GM12801 (cell line): ENCODE results near the gene ELN.

Experiments used
- TF ChIP-seq, protein P1 (sequence below): IDR thresholded peaks from one replicate; pipeline ENCODE4 v1.5.1; 2011; ENCODE audit warnings: control low read depth; ENCODE audit not compliant: insufficient read length; ENCODE audit errors: extremely low read depth

Gene ELN

DNA sequence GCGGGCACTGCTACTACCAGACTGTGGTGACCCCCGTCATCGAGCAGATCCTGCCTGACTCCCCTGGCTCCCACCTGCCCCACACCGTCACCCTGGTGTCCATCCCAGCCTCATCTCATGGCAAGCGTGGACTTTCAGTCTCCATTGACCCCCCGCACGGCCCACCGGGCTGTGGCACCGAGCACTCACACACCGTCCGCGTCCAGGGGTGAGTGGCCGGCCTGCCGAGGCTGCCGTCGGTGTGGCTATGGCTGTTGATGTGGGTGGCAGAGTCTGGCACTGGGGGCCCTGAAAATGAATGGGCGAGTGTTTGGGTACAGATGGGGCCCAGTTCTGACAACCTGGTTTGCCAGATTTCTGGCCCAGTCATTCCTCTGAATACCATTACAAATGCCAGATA, 71.1 kb downstream of the ELN start:
- TF ChIP-seq, protein P1, sequence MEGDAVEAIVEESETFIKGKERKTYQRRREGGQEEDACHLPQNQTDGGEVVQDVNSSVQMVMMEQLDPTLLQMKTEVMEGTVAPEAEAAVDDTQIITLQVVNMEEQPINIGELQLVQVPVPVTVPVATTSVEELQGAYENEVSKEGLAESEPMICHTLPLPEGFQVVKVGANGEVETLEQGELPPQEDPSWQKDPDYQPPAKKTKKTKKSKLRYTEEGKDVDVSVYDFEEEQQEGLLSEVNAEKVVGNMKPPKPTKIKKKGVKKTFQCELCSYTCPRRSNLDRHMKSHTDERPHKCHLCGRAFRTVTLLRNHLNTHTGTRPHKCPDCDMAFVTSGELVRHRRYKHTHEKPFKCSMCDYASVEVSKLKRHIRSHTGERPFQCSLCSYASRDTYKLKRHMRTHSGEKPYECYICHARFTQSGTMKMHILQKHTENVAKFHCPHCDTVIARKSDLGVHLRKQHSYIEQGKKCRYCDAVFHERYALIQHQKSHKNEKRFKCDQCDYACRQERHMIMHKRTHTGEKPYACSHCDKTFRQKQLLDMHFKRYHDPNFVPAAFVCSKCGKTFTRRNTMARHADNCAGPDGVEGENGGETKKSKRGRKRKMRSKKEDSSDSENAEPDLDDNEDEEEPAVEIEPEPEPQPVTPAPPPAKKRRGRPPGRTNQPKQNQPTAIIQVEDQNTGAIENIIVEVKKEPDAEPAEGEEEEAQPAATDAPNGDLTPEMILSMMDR = no peak

DNA sequence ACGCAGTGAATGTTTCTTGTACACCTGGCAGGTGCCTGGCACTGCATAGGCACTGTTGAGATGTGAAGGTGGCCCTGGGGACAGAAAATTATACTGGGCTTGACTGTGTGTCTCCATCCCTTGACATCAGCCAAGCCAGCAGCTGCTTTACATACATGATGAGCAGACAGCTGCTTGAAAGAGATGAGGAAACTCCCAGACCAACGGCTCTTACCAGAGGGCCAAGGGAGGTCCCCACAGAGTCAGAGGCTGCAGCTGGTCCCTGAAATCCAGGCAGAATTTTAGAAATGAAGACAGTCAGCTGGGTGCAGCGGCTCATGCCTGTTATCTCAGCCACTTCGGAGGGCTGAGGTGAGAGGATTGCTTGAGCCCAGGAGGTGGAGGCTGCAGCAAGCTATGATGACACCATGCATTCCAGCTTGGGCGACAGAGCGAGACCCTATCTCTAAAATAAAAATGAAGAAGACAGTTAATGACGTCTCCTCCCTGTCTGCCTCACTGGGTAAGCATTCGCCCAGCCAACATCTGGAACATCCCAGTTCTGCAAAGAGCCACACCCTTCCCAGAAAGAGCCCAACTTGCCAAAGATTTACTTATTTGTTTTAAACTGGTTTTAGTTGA, 73.2 kb downstream of the ELN start:
- TF ChIP-seq, protein P1 = no peak

DNA sequence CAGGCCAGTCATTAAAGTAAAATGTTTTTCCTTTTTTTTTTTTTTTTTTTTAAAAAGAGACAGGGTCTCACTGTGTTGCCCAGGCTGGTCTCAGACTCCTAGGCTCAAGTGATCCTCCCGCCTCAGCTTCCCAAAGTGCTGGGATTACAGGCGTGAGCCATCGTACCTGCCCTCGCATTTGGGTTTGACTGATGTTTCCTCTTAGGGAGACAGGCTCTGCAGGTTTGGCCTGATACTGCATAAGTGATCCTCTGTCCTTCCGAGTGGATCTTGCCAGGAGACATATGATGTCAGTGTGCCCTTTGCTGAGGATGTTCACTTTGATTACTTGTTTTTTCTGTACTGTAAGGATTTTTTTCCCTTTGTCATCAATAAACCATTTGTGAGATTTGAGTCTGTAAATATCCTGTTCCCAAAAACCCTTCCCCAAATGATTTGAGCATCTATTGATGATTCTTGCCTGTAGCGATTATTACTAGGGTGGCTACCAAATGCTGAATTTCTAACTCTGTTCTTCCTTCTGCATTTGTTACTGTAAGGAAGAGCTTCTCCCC, 75.3 kb downstream of the ELN start:
- TF ChIP-seq, protein P1 = no peak

DNA sequence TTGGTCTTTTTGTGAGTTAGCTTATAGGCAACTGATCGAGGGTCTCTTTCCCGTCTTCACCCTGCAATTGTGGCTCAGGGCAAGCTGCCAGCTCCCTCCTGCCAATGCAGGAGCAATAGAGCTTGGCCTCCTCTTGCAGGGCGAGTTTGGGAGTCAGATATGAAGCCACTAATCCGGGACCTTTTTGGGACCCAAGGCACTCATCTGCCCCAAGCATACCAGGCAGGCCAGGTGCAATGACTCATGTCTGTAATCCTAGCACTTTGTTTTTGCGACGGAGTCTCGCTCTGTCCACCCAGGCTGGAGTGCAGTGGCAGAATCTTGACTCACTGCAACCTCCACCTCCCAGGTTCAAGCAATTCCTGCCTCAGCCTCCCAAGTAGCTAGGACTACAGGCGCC, 76.7 kb downstream of the ELN start:
- TF ChIP-seq, protein P1 = no peak

DNA sequence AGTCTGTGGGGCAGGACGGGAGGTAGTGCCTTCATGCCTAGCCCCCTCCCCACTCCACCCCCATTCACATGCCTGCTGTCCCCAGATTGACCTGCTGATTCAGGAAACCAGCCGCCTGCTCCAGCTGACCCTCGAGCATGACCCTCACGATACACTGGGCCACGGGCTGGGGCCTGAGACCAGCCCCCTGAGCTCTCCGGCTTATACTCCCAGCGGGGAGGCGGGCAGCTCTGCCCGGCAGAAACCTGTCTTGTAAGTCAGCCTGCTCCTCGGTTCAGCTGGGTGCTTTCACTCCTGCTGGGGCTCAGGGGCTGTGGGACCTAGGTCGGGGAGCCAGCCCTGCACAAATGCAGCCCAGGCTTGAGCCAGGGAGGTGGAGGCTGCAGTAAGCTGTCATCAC, 78.0 kb downstream of the ELN start:
- TF ChIP-seq, protein P1 = no peak

DNA sequence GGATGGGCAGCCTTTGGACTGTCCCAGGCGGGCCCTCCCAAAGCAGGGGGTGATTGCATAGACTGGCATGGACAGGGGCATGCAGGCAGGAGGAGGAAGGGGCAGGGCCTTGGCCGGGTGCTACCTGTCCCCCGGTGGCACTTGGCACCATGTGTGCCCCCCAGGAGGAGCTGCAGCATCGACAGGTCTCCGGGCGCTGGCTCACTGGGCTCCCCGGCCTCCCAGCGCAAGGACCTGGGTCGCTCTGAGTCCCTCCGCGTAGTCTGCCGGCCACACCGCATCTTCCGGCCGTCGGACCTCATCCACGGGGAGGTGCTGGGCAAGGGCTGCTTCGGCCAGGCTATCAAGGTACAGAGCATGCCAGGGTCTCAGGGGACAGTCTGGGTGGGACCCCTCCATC, 78.9 kb downstream of the ELN start:
- TF ChIP-seq, protein P1 = no peak

DNA sequence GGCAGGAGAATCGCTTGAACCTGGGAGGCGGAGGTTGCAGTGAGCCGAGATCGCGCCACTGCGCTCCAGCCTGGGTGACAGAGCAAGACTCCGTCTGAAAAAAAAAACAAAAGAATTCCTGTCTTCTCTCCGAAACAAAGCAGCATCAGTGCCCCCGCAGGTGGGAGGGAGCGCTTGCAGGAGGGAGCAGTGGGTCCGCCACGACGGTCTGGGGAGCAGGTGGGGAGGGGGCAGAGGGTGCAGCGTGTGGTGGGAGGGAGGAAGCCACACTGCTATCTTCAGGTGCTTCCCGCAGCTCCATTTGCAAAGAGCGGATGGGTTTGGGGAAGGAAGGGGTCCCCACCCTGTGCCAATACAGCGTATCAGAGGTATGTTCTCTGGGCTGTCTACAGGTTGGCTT, 87.4 kb downstream of the ELN start:
- TF ChIP-seq, protein P1 = no peak
